GM21786 (cell line): Measurements from ENCODE around the gene SOX12.
"Not testable (repeated sequence)": the region's sequence is repeated elsewhere in the genome, so short reads cannot be mapped to it uniquely, and the experiment has no call there.

ENCODE experiments used
- ATAC-seq: cut with Tn5 transposase; IDR thresholded peaks from one replicate; pipeline ENCODE4 v1.9.1; 2021; ENCODE audit not compliant: unreplicated experiment

SOX12 gene

DNA sequence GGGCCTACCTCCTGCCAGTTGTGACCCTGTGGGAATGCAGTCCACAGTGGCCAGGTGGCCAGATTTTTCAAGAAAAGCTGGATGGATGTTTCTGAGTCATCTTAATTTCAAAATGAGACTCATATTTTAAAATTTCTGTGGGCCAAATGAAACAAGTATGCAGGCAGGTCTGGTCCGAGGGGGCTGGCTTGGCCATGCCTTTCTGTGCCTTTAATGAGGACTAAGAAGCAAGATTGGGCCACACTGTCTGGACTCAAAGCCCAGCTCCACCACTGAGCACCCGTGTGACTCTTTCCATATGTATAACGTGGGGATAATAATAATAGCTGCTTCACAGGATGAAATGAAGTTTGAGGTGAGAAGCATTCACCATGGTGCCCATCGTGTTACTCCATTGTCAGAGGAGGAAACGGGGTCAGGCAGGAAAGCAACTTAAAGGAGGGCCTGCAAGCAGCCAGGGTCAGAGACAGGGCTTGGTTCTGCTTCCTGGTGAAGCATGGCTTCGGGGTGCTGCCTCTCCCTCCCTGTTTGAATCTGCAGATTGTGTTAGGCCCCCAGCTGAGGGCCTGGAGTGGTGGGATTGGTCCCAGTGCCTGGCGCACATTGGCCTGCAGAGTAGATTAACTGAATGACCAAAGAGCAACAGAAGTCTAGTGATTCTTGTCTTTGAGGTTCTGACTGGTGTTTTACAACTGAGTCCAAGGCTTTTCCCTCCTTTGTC is 3.8 kb downstream of the SOX12 start:
- no peak for ATAC-seq

DNA sequence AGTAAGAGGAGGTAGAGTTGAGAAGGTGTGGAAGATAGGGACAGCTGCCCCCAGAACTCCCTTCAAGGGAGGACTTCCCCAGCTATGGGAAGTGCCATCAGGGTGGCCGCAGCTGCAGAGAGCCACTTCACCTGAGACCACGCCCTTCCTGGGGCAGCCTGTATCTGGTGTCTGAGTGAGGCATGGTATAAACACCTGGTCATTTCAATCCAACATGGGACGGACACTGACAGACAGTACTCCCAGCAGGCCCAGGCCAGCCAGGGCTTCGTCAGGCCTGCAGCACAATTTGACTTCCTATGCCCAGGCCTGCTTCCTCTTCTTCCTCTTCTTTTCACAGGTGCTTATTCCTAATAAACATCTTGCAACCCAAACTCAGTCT is 4.5 kb downstream of the SOX12 start:
- ATAC-seq = no peak

DNA sequence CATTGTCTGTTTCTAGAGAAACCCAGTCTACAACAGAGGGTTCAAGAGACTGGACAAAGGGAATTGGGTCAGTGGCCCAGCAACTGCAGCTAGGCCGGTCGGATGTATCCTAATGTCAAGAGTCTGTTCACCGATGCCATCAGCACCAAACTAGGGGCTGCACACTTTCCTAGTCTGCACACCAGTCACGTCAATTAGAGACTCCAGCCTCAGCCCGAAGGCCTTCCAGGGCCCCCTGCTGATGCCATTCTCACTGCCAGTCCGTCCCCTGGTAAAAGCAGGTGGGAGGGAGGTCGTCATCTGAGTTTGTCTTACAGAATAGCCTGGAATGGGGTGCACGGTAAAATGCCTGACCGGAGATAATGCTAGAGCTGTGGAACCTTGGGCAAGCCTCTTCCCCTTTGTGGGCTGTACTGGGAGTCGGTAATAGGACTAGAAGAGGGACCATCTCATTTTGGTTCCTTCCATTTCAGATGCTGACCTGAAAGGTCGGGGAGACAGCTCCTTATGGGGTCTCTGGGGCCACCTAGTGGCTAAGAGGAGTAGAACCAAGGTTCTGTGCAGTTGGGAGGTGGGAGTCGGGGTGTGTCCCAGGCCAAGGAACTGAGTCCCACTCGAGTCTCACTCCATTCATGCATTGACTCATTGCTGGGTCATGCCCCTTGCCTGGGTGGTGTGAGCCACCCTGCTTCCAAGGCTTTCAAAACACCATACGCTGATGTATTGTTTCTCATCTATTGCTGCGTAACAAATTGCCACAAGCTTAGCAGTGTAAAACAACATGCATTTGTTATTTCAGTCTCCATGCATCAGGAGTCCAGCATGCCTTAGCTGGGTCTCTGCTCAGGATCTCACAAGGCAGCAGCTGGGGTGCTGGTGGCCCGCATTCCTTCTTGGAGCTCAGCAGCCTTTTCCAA is 5.1 kb downstream of the SOX12 start:
- ATAC-seq = no peak

DNA sequence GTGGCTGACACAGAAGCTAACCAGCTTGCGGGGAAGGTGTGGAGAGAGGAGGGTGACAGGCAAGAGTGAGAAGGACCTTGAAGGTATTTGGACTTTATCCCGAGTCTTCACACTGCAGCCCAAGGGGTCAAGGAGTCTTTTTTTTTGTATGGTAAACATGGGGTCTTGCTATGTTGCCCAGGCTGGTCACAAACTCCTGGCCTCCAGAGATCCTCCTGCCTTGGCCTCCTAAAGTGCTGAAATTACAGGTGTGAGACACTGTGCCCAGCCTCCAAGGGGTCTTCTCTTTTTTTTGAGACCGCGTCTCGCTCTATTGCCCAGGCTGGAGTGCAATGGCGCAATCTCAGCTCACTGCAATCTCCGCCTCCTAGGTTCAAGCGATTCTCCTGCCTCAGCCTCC is 9.2 kb downstream of the SOX12 start:
- ATAC-seq = no peak

DNA sequence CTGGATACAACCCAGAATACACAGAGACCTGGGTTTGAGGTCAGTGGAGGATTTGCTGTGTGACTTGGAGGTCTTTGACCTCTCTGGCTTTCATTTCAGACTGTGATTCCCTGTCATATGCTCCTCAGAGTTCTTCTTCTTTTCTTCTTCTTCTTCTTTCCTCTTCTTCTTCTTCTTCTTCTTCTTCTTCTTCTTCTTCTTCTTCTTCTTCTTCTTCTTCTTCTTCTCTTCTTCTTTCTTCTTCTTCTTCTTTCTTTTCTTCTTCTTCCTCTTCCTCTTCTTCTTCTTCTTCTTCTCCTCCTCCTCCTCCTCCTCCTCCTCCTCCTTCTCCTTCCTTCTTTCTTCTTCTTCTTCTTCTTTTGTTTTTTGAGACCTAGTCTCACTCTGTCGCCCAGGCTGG is 10.7 kb downstream of the SOX12 start:
- ATAC-seq = not testable (repeated sequence)

DNA sequence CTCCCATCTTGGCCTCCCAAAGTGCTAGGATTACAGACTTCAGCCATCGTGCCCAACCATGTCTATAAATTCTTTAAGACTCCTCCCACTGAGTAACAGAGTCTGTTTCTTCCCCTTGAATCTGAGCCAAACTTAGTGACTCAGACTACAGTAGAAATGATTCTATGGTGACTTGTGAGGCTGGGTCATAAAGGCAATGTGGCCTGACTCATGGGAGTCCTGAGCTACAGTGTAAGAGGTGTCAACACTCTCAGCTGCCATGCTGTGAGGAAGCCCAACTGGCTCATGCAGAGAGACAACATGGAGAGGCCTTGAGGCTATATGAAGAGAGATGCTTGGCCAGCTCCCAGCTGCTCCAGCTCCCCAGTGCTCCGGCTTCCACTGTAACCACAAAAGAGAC is 16.3 kb downstream of the SOX12 start:
- ATAC-seq = no peak

DNA sequence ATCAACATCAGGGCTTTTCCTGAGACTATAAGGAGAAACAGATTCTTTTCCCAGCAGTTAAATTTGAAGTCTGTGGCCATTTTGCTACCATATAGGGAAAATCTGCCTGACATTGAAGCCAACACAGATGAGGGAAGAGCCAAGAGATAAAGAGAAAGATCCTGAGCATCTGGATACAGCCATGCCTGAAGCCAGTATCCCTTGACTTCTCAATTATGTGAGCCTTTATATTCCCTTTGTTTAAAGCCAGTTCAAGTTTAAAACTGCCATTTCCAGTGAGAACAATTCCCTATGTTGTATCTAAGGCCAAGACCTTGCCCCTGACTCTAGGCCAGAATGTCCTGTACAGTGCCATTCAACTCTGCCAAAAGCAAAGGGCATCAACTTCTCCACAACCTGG is 17.8 kb downstream of the SOX12 start:
- no peak for ATAC-seq

DNA sequence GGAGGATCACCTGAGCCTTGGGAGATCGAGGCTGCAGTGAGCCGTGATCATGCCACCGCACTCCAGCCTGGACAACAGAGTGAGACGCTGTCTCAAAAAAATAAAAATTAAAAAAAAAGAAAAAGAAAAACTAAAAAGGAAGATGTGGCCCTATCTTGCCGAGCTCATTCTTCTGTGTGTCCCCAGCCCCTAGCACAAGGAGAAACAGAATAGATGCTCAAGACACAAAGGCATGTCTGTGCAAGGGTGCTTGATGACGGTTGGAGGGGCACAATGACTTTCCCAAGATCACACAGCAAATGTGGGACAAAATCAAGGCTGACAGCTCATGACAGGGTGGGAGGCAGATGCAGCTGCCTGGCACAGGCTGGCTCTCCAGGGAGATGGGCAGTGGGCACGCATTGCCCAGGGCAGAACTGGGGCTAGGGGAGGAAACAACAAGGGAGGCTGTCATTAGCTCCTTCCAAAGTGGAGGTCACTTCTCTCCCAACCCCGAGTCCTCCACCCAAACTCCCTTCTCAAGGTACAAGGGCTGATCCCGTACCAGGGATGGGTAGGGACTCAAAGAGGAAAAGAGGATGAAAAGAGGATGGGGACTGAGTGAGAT is 20.8 kb downstream of the SOX12 start:
- ATAC-seq = no peak

DNA sequence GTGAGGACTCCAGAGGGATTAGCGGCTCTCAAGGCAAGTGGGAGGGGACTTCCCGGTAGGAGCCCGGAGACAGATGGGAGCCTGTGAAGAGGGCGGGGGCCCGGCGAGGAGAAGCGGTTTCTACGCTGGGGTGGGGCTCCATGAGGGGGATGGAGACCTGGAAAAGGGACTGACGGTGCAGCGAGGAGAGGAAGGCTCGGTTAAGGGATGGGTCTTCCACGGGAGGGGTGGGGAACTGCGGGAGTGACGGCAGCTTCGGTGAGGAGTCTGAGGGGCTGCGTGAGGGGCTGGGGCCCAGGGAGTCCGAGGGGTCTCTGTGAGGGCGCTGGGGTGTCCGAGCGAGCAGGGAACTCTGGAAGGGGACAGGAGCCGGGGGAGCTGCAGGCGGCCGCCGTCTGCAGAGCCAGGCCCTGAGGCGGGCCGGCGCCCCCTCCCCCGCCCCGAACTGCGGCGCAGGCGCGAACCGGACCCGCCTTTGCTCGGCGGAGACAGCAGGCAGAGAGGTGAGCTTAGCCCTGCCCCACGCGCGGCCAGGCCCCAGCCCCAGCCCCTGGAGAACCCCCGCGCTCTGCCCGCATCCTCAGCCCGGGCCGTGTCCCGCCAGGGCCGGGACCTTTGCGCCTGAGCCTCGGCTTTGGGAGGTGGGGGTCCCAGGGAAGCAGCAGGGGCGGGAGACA is 21.4 kb downstream of the SOX12 start, which contains the start of gene NRSN2:
Gene NRSN2 (plus strand): TSS at position 472 of the 677 bp plus-strand sequence. CDS start 2,533 bp downstream, outside the sequence.
- ATAC-seq = peak; percentile 45

DNA sequence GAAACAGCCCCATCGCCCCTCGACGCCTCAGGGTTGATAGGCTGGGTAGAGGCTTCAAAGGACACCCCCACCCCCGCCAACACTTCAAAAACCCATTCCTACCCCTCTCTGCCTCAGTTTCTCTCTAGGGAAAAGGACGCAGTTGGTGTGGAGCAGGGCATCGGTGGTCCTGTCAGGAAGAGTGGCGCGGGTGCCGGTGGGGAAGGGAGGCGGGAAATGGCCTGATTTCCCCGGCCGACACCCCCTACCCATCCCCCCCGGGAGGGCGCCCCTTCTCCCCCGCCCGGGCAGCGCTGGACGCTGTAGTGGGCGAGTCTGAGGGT is 21.9 kb downstream of the SOX12 start:
- ATAC-seq = no peak

DNA sequence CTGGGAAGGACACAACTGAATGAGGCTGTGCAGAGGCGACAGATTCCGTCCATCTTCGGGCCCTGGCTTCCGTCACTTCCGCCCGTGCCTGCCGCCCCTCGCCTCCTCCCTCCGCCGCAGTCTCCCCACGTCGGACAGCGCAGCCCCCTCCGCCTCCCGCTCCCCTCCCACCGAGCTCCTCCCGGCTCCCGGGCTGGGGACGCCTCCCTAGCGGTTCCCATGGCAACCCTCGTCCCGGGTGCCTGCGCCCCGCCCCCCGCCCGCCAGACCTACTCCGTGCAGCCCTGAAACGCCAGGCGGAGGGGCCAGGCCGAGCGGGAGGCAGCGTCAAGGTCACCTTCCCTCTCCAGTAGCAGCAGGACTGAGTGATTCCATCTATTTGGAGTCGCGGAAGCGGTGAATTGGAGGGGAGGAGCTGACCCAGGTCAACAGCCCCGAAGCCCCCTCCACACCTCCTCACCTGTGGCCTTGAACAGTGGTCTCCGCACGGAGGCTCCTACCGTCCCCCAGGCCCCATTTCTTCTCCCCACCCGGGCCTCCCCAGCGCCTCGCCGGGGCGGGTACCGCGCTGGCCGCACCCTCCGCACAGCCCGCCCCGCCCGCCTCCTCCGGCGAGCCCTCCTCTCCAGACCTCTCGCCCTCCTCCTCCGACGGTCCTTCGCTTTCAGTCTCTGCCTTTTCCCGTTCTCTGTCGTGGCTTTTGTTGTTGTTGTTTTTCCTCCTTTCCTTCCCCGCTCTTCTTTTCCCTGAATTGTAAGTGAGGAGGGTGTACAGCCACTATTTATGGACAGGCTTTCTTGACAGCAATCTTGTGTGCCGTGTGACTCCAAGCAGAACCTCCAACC is 22.5 kb downstream of the SOX12 start:
- peak; percentile 69 for ATAC-seq

DNA sequence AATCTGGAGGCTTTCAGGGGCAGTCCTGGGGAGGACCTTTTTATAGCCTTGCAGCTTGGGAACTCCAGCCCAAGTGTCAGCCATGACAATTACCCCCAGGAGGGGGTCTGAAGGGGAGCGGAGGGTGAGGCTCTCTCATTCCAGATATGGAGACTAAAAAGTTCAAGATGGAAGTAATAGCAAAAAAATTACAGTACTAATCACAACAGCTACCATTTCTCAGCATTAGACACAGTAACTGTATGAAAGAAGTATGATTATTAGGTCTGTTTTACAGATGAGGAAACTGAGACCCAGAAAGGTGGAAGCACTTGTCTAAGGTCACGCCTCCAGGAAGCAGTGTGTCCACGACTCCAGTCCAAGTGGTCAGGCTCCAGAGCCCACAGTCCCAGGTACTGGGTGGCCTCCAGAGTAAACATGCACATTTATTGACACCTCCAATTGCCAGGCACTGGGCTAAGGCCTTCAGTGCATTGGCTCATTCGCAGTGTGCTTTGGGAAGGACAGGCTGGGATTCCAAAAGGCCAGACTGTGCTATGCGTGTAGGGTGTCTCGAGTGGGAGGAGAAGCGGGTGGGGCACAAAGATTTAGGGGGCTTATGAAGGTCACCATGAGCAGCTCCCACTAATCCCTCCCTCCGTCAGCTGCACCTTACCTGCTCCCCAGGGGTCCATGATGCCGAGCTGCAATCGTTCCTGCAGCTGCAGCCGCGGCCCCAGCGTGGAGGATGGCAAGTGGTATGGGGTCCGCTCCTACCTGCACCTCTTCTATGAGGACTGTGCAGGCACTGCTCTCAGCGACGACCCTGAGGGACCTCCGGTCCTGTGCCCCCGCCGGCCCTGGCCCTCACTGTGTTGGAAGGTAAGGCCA is 23.9 kb downstream of the SOX12 start:
- ATAC-seq = no peak

DNA sequence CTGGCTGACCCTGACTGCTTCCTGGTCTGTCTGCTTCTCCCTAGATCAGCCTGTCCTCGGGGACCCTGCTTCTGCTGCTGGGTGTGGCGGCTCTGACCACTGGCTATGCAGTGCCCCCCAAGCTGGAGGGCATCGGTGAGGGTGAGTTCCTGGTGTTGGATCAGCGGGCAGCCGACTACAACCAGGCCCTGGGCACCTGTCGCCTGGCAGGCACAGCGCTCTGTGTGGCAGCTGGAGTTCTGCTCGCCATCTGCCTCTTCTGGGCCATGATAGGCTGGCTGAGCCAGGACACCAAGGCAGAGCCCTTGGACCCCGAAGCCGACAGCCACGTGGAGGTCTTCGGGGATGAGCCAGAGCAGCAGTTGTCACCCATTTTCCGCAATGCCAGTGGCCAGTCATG is 27.8 kb downstream of the SOX12 start:
- ATAC-seq = no peak

DNA sequence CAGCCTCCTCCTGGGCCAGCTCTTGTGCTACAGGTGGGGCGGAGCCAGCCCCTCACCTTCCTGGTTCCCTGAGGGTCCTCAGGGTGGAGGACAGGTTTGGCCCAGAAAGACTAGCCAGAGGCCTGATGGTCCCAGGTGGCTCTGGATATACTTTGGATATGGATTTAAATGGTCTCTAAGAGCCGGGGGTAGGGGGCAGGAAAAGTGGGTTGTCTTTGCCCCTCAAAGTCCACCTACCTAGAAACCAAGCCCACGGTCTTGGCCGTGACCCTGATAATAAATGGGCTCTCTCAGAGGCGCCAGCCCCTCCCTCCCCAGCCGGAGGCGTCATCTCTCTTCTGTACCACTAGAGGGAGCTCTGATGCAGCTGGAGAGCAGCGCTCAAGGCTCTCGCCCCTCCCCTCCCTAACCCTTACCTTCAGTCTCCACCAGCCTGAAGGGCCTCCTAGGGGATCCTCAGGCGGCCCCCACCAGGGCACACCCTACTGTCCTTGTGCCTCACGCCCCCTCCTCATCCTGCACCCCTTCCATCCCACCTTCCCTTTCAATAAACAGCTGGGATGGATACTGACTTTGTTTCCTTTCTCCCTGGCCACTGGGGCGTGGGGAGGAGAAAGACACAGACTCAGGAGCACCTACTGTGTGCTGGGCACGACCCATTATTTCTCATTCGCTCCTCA is 29.1 kb downstream of the SOX12 start:
- ATAC-seq = peak; percentile 86

DNA sequence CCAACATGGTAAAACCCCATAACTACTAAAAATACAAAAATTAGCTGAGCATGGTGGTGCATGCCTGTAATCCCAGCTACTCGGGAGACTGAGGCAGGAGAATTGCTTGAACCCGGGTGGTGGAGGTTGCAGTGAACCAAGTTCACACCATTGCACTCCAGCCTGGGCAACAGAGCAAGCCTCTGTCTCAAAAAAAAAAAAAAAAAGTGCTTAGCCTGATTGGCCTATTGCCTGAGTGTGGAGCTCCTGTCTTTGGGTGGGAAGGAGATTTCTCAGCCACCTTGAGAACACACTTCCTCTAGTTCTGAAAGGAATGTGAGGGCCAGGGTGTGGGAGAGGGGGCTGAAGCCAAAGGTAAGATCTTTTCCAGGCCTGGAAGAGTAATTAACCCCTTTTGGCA is 30.8 kb downstream of the SOX12 start:
- ATAC-seq = not testable (repeated sequence)

DNA sequence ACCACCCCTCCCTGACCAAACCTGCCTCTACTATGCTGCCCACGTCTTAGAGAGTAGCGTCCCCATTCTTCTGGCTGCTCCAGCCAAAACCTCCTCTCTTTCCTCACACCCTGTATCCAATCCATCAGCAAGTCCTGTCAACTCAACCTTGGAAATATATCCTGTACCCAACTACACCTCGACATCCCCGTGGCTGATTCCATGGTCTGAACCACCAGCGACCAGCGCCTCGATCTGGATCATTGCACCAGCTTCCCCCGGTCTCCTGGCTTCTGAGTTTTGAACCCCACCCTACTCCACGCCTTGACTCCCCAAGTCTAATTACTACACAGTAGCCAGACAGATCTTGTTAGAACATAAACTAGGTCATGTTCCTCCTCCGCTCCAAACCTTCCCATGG is 31.4 kb downstream of the SOX12 start:
- ATAC-seq = no peak

DNA sequence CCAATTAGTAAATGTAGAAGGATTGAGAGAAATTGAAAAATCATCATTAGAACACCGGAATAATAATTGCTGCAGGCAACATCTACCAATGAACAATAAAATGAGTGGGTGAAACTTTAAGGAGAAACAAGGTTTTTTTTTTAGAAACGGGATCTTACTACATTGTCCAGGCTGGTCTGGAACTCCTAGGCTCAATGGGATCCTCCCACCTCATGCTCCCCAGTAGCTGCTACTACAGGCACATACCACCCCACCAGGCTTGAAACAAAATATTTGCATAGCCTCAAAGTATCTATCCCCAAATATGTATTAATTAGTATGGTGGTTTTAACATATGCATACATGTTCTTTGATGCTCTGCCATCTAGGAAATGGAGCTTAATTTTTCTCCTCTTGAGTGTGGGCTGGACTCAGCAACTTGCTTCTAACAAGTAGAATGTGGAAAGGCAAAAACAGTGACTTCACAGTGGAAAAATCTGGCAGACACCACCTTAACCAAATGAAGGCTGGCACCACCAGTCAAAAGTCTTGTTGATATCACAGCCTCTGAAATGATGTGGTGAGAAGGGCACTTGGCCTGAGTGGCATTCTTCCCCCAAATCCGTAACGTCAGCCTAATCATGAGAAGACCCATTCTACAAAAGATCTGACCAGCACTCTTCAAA is 33.7 kb downstream of the SOX12 start:
- ATAC-seq = no peak

DNA sequence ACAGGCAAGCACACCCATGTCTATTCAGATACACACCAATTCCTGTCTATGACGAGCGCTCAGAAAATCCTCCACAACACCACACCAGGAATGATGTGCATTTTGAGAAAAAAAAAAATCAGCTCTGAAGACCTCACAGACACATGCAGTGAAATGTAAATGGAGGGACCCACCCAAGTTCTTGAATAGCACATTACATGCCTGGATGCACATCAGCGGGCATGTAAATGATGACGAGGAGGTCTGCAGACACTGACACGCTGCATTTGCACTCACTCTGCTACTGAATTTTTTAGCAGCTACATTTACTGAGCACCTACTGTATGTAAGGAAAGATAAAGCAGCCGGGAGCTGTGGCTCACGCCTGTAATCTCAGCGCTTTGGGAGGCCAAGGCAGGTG is 36.2 kb downstream of the SOX12 start:
- peak; percentile 66 for ATAC-seq
